Esophagus squamous epithelium (tissue), 5 donors: ENCODE data around the gene SERPINA12. TPM values are rescaled to one million over a fixed set of nuclear protein-coding genes. Genes with fewer than 3 reads are reported as not detected.
A peak's percentile ranks its signal among the peaks of the same experiment; 100 is the strongest.

Source experiments
- DNase-seq: peaks from one replicate; lab custom pipeline; 2025; lab: John Stamatoyannopoulos, UW
- H3K27ac ChIP-seq, 4 donors: fragments of 200-600 bp; sonication (generic); one replicate each; pipeline ENCODE4 v1.5.1; 2016 to 2019; ENCODE audit warnings: mild to moderate bottlenecking in 1 of 4
- H3K27me3 ChIP-seq, 4 donors: fragments of 200-600 bp; sonication (generic); 1 replicate in 3 of 4; 2 replicates in 1 of 4; pipeline versions ENCODE4 v1.5.1 to v1.6.0; 2017 to 2021; ENCODE audit warnings: antibody characterized with exemption in 1 of 4
- H3K36me3 ChIP-seq, 3 donors: fragments of 200-600 bp; sonication (generic); one replicate each; pipeline ENCODE4 v1.5.1; 2016 to 2019
- H3K4me1 ChIP-seq, 3 donors: fragments of 200-600 bp; sonication (generic); one replicate each; pipeline ENCODE4 v1.5.1; 2017 to 2019
- H3K4me3 ChIP-seq, 4 donors: fragments of 200-600 bp; sonication (generic); 1 replicate in 3 of 4; 2 replicates in 1 of 4; pipeline ENCODE4 v1.5.1; 2016 to 2019; ENCODE audit warnings: mild to moderate bottlenecking in 2 of 4, moderate library complexity in 1 of 4
- H3K9me3 ChIP-seq, 3 donors: fragments of 200-600 bp; sonication (generic); one replicate each; pipeline ENCODE4 v1.5.1; 2016 to 2019
- CTCF ChIP-seq, 6 experiments: fragments of 450-650 bp in 4 of 6; fragments of 200-600 bp in 2 of 6; sonication (generic) in 2 of 6; IDR thresholded peaks; one replicate each; pipeline ENCODE4 v1.5.1; 2016 to 2019; ENCODE audit warnings: antibody characterized with exemption in 6 of 6, mild to moderate bottlenecking in 4 of 6, moderate library complexity in 4 of 6
- POLR2A ChIP-seq, 4 donors: fragments of 450-650 bp; IDR thresholded peaks; one replicate each; pipeline ENCODE4 v1.6.1; 2017; ENCODE audit warnings: antibody characterized with exemption in 4 of 4, mild to moderate bottlenecking in 4 of 4, moderate library complexity in 3 of 4
- WGBS, 2 donors: methylation state at CpG; one replicate each; pipeline ENCODE4 v1.1.5; 2018; 5-methylcytosine and 5-hydroxymethylcytosine counted together
- intact Hi-C: fragments of 100-400 bp; cut with DNase I; formaldehyde crosslinking; loops from one replicate; pipeline ENCODE4 v1.15.0; 2022
- total RNA-seq, 4 donors: library from RNA; depleted of rRNA; stranded (reverse); fragments of >200 nt; gene quantifications; one replicate each; pipeline ENCODE4 v1.1.0, GENCODE V29; 2016
- donor health status: DM: yes; HTN: yes; CAD: no.

The SERPINA12 gene
- total RNA-seq, 4 donors from 2014 or later = not detected

- H3K27me3 ChIP-seq = peaks cover 0 to 45% (median 0%) of the 10 kb centered on the region in 4 donors
- intact Hi-C loops = no loop called here
- H3K4me3 ChIP-seq = no peak overlapping the region
- peaks cover 0 to 17% (median 6%) of the 10 kb centered on the region in 3 donors for H3K4me1 ChIP-seq
- 76 to 81% methylated on average over 5 to 6 of the region's 6 CpGs for WGBS, 2 donors
- DNase-seq = no peak
- H3K36me3 ChIP-seq = no peaks in the 10 kb centered on the region
- no peaks in the 10 kb centered on the region for H3K9me3 ChIP-seq
- TF ChIP-seq POLR2A (IDR thresholded peaks at IDR 0.05) (no peak), CTCF (IDR thresholded peaks at IDR 0.05) (no peak)
- no peak overlapping the region for H3K27ac ChIP-seq
Measured at GRCh38 chr14:94538070-94538740, 28.9 kb upstream of the SERPINA12 start.

GRCh38 chr14:94536836-94537235, 27.6 kb upstream of the SERPINA12 start:
- no peak for DNase-seq
- 61 to 65% methylated on average over 2 of the region's 2 CpGs for WGBS, 2 donors

GRCh38 chr14:94535506-94535905, 26.2 kb upstream of the SERPINA12 start:
- no peak for DNase-seq
- WGBS, 2 donors = 22 to 85% methylated on average over 1 to 3 of the region's 3 CpGs
- Histone ChIP-seq H3K27me3 (peaks cover 0 to 47% (median 0%) of the 10 kb centered on the region in 4 donors), H3K9me3 (no peaks in the 10 kb centered on the region), H3K4me3 (no peak overlapping the region), H3K36me3 (no peaks in the 10 kb centered on the region), H3K4me1 (no peaks in the 10 kb centered on the region), H3K27ac (no peak overlapping the region)
- TF ChIP-seq CTCF (IDR thresholded peaks at IDR 0.05) = no peak
- TF ChIP-seq POLR2A (IDR thresholded peaks at IDR 0.05) = no peak
- intact Hi-C loops = no loop called here

More at GRCh38 chr14:94536836-94537235, 27.6 kb upstream of the SERPINA12 start:
- TF ChIP-seq POLR2A (IDR thresholded peaks at IDR 0.05) (no peak), CTCF (IDR thresholded peaks at IDR 0.05) (peak in 1 of 6 experiments; percentile 23)
- intact Hi-C loops = no loop called here
- Histone ChIP-seq H3K27ac (no peak overlapping the region), H3K36me3 (no peaks in the 10 kb centered on the region), H3K4me3 (no peak overlapping the region), H3K27me3 (peaks cover 0 to 43% (median 0%) of the 10 kb centered on the region in 4 donors), H3K9me3 (no peaks in the 10 kb centered on the region), H3K4me1 (peaks cover 0 to 3% (median 0%) of the 10 kb centered on the region in 3 donors)

- TF ChIP-seq POLR2A (IDR thresholded peaks at IDR 0.05) (no peak), CTCF (IDR thresholded peaks at IDR 0.05) (no peak)
- no peaks in the 10 kb centered on the region for H3K36me3 ChIP-seq
- no peaks in the 10 kb centered on the region for H3K4me1 ChIP-seq
- H3K27ac ChIP-seq = no peak overlapping the region
- H3K4me3 ChIP-seq = no peak overlapping the region
- intact Hi-C loops = no loop called here
- no peaks in the 10 kb centered on the region for H3K9me3 ChIP-seq
- 26 to 53% methylated on average over 2 of the region's 2 CpGs for WGBS, 2 donors
- DNase-seq = no peak
- H3K27me3 ChIP-seq = peaks cover 0 to 42% (median 0%) of the 10 kb centered on the region in 4 donors
Measured at GRCh38 chr14:94532447-94532846, 23.2 kb upstream of the SERPINA12 start.

GRCh38 chr14:94531187-94531586, 21.9 kb upstream of the SERPINA12 start:
- DNase-seq = no peak
- H3K9me3 ChIP-seq = no peaks in the 10 kb centered on the region
- TF ChIP-seq CTCF (IDR thresholded peaks at IDR 0.05) (no peak), POLR2A (IDR thresholded peaks at IDR 0.05) (no peak)
- no peak overlapping the region for H3K27ac ChIP-seq
- no peaks in the 10 kb centered on the region for H3K4me1 ChIP-seq
- intact Hi-C loops = no loop called here
- no peak overlapping the region for H3K4me3 ChIP-seq
- no peaks in the 10 kb centered on the region for H3K36me3 ChIP-seq
- H3K27me3 ChIP-seq = peaks cover 0 to 33% (median 0%) of the 10 kb centered on the region in 4 donors
